HG02642 (cell line): ENCODE data around the gene LRRC31.
A peak's percentile ranks its signal among the peaks of the same experiment; 100 is the strongest.

Source experiments
- ATAC-seq: cut with Tn5 transposase; IDR thresholded peaks from one replicate; pipeline ENCODE4 v1.9.1; 2021; ENCODE audit warnings: mild to moderate bottlenecking; ENCODE audit not compliant: unreplicated experiment, poor library complexity

LRRC31 gene

DNA sequence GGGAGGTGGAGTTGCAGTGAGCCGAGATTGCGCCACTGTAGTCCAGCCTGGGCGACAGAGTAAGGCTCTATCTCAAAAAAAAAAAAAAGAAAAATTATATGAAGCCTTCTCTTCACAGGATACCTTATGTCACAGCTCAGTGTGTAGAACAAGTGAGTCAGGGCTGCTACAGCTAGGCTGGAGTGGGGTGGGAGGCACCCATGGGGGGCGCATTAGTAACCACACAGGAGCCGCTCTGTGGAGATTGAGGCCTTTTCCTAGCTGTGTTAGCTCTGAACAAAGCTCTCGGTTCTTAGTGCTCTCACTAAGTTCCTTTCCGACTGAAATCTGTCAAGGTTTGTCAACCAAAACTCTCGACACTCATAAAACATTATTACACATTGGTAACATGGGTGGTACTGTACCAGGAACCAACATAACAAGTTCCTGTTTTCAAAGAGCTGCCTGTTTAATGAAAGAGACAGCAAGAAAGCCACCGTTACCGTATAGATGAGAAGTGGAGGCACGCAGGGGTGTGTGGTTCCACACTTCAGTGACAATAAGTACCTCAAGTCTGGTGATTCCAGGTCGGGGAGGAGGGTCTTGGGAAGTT is 4.5 kb downstream of the LRRC31 start:
- peak; percentile 43 for ATAC-seq

- no peak for ATAC-seq
Observed at GRCh38 chr3:169864270-169864669, 5.5 kb downstream of the LRRC31 start.

DNA sequence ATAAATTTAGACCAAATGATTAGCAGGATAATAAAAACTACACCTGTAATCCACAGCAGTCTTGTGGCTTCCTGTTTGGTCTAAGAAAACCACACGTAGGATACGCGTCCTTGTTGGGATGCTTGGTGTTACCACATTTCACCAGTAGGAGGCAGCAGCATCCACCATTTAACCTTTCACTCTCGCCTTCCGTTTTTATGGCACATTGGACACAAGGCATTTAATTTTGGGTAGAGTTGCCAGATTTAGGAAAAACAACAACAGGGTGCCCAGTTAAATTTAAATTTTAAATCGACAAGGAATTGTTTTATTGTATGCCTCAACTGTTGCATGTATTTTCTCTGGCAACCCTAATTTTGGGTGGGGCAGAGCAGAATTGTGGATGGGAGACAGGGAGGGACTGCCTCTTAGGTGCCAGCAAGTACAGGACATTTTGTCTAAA is 6.3 kb downstream of the LRRC31 start:
- ATAC-seq: peak; percentile 67

DNA sequence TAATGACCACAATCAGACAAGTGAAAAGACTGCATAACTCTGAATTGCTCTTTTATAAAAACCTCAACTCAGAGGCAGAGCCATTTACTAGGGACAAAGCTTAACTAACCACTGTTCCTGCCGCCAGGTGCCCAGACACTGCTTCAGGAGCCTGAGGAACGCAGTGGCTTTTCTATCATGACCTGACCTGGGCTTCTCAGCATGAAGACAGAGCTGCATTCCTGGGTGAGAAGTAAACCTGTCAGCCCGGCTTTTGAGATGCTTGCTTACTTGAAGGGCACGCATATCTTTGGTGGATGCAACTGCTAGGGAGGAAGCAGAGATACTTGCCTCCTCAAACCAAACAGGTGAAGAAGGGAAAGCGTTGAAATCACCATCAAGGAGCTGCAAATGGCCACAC is 7.9 kb downstream of the LRRC31 start:
- no peak for ATAC-seq

DNA sequence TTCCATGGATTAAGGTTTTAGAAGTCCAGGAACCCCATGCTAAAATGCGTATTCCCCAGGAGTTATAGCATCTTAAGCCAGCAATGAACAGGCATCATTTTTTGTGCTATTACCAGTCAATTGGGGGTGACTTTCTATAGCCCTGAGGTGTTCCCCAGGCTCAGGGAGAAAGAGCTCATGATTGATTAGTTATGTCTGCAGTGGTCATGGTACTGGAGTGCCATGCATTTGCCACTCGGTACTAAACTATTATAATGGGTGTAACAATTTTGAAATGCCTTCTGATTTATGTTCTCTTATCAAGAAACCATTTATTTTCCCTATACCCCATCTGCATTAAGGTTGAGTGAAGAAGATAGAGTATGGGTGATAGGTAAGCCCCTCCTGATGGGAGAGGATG is 11.9 kb downstream of the LRRC31 start:
- no peak for ATAC-seq

DNA sequence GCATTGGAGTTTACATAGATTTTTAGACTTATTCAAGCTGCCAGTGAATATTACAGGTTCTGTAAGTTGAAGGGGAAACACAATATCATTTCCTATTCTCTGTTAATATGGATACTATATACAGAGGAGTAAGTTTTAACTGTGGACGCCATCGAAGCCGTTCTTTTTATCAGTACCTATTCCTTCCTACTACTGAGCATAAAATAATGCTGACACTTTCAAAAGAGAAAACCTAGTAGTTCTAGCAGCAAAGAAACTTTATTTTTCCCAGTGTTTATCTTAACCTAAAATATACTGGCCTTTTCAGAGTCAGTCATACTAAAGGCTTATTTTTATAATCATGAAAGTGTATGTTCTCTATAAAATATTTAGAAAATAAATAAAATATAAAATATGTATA is 14.2 kb downstream of the LRRC31 start:
- no peak for ATAC-seq

- ATAC-seq: no peak
Observed at GRCh38 chr3:169850618-169851017, 19.1 kb downstream of the LRRC31 start.

DNA sequence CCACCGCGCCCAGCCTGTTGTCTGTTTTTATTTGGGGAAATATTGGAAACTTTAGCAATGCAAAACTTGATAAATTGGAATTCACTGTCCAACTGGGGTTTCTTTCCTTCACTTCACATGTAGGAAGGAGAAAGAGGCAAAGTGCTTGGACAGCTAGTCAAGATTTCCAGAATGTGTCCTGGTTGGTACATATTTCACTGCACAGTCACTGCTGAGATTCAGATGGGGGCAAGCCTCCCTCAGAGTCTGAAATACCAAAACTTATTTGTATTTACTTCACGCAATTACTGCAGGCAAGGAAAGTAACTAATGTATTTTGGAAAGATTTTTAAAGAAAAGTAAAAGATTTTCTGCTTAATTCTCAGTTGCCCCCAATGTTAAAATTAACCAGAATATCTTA is 21.0 kb downstream of the LRRC31 start:
- no peak for ATAC-seq

GRCh38 chr3:169847896-169848295 is 21.8 kb downstream of the LRRC31 start:
- no peak for ATAC-seq

GRCh38 chr3:169846458-169847193 is 23.1 kb downstream of the LRRC31 start:
- peak; percentile 95 for ATAC-seq

- ATAC-seq: no peak
Observed at GRCh38 chr3:169842960-169843359, 26.8 kb downstream of the LRRC31 start.

DNA sequence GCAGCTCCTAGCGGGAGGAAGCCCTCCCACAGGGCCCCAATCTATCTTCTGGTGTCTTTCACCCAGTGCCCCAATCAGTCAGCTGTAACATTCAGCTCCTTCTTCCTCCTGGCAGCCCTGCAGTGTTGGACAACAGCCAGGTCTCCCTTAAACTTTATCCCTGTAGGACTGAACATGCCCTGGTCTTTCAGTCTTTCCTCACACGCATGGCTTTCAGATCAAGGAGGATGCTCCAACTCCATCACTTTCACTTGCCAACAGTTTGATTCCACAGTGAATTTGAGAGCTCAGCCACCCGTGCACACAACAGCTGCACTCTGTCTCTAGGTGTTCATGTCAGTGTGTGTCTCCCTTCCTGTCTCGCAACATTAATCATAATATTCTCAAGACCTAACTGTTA is 28.6 kb downstream of the LRRC31 start:
- peak; percentile 78 for ATAC-seq

DNA sequence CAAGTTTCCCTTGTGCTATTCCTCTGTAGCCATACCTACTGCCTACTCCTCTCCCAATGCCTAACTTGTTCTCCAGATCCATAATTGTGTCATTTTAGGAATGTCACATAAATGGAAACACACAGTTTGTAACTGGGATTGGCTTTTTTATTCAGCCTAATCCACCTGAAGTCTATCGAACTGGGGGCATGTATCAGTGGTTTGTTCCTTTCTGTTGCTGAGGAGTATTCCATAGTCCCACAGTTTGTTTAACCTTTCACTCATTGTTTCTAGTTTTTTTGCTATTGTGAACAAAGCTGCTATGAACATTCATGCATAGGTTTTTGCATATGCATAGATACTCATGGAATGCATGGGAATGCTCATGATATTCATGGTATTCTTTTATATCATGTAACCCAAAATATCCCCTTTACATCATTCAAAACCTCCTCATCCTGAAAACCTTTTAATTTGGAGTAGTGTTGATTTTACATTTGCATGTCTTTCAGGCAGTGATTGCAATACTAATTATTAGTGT is 31.2 kb downstream of the LRRC31 start:
- ATAC-seq: no peak

DNA sequence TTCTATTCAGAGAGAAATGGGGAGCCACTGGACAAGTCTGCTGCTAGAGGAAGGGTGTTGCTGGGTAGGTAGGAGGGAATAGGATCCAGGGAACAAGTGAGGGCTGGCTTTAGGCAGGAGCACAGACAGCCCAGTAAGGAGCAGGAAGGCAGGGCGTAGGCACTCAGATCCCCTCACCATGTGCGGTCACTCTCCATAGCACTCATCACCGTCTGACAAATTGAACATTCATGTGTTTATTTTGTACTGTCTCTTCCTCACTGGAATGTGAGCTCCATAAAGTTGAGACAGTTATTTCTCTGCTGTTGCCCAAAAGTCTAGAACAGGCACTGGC is 32.8 kb downstream of the LRRC31 start:
- no peak for ATAC-seq

DNA sequence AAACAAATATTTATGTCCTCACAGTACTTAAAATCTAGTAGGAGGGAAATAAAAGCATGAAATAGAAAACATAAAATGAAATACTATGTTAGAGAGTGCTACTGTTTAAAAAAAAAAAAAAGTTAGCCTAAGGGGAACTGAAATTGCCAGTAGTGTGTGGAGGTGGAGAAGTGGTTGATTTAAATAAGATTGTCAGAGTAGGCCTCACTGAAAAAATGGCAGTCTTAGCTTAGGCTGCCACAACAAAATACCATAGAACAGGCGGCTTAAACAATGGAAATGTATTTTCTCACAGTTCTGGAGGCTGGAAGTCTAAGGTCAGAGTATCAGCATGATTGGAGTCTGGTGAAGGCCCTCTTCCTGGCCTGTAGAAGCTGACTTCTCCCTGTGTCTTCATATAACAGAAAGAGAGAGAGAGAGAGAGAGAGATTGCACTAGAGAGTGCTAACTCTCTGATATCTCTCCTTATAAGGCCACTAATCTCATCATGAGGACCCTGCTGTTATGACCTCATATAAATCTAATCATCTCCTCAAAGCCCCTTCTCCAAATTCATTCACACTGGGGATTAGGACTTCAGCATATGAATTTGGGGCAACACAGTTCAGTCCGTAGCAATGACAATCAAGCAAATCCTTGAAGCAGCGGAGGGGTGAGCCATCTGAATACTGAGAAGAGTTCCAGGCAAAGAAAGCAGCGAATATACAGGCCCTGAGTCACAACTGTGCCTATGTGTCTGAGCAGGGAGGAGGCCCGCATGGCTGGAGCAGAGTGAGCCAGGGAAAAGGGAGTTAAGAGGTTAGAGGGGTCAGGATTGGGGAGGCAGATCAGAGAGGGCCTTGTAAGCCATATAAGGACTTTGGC is 33.4 kb downstream of the LRRC31 start:
- ATAC-seq: peak; percentile 83

DNA sequence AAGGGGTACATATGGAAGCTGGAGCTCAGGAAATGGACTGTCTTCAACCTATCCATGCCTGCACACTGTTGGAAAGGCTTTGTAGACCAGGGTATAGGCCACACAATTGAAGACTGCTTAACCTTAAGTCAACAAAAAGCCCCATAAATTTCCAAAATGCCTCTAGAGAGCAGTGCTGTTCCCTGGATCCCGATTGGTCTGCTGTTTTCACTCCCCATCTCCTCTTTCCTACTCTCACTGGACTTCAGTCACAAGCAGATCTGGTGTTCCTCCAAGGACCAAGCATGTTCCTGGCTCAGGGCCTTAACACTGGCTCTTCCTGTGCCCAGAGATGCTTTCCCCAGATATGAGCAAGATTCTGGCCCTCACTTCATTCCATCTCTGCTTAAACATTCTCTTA is 34.2 kb downstream of the LRRC31 start:
- no peak for ATAC-seq

GRCh38 chr3:169827712-169828111 is 42.0 kb downstream of the LRRC31 start:
- no peak for ATAC-seq

DNA sequence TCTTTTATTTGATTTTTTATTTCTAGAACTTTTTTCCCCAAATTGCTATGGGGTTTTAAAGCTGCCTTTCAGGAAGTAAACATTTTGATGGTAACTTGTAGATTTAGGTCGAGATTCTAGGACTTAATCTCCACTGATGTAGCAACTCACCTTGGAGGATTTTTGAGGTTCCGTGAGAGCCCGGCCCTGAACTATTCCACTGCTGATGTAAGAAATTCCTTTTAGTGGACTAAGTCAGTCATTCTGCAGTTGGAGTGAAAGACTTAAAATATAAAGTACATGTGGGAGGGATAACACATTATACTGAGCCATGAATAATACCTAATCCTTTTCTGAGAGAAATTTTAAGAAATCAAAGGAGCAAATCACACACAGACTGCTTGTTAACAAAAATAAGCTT is 44.4 kb downstream of the LRRC31 start:
- no peak for ATAC-seq

DNA sequence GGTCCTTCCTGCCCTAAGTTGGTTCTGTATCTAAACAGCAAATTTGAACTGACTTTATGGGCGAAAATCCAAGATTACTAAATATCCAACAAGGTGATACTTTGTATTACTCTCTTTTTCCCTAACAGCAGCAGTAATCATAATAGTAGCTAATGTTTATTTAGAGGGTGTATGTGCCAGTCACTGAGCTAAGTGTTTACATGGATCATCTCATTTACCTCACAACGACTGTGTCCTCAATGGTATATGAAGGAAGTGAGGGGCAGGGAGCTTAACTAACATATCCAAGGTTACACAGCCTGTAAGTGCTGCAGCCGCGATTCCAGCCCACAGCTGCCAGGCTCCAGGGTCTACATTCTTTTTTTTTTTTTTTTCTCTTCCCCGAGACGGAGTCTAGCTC is 46.8 kb downstream of the LRRC31 start:
- ATAC-seq: no peak

DNA sequence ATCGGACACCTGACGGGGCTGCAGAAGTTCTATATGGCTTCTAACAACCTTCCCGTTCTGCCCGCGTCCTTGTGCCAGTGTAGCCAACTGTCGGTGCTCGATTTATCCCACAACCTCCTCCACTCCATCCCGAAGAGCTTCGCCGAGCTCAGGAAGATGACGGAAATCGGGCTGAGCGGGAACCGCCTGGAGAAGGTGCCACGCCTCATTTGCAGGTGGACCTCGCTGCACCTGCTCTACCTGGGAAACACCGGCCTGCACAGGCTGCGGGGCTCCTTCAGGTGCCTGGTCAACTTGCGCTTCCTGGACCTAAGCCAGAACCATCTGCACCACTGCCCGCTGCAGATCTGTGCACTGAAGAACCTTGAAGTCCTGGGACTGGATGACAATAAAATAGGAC is 47.2 kb downstream of the LRRC31 start:
- ATAC-seq: no peak

DNA sequence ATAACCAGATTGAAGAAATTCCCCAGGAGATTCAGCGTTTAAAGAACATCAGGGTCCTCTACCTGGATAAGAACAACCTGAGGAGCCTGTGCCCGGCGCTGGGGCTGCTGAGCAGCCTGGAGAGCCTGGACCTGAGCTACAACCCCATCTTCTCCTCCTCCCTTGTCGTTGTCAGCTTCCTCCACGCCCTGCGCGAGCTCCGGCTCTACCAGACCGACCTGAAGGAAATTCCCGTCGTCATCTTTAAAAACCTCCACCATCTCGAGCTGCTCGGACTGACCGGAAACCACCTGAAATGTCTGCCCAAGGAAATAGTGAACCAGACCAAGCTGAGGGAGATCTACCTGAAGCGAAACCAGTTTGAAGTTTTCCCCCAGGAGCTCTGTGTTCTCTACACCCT is 47.6 kb downstream of the LRRC31 start:
- ATAC-seq: no peak
